Jurkat, Clone E6-1 (cell line): ENCODE results near the gene PACSIN2.
"Not testable (repeated sequence)": the region's sequence is repeated elsewhere in the genome, so short reads cannot be mapped to it uniquely, and the experiment has no call there.

Experiments
- DNase-seq: peaks from one replicate; pipeline ENCODE4 v3.0.0-alpha.2; 2011; ENCODE audit warnings: low read depth, low spot score
- H3K4me3 ChIP-seq: 2 replicates; pipeline ENCODE4 v1.5.1; 2011; ENCODE audit warnings: mild to moderate bottlenecking, low read length, control low read depth, moderate library complexity

The PACSIN2 gene

DNA sequence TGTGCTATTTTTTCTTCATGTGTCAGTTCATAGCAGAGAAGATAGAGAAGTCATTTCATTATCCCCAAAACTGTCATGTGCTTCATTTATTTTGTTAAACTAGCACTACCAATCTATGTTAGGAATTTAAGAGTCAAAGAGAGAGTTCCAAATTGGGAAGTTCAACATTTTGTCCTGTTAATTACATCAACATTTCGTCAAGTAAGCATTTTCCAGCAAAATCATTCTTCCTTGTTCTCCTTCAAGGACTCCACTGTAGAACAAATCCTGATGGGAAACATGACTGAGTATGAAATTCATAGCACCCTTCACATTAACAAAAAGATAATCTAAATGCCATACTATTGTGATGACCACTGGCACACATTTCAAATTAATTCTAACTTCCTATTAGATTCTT, 59.1 kb downstream of the PACSIN2 start:
- no peak for DNase-seq

DNA sequence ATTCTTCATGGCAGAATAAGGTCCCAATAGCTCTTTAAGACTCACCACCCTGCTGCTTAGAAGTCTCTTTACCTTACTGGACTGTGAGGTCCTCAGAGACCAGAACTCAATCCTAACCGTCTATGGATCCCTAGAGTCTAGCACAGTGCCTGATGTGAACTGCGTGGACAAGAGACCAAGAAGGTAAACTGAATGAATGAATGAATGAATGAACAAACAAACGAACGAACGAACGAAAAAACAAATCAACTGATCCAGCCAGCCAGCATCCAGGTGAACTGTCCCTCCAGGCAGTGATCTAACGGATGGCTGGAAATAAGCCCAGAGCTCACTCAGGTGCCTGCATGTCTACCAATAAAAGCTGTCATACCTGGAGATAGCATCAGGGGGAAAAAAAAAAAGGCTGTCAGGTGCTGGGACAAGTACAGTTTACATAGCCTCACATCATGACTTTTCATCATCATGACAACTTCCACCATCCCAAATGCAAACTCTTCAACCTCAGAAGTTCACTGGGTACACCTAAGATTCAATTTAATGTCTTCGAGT, 59.8 kb downstream of the PACSIN2 start:
- DNase-seq = no peak
- H3K4me3 ChIP-seq = no peak overlapping the region

More for the DNA sequence above, 59.1 kb downstream of the PACSIN2 start:
- H3K4me3 ChIP-seq = no peak overlapping the region

DNA sequence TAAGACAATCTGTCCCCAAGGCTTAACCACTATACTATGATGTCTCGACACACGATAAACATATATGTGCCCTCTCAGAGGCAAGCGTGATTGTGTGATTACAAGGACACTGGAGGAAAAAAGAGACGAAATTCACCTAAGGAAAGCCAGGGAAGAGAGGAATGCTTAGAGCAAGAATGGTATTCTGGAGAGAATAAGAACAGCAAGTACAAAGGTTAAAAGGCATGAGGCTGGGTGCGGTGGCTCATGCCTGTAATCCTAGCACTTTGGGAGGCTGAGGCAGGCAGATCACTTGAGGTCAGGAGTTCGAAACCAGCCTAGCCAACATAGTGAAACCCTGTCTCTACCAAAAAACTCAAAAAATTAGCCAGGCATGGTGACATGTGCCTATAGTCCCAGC, 61.2 kb downstream of the PACSIN2 start:
- not testable (repeated sequence) for DNase-seq, H3K4me3 ChIP-seq

DNA sequence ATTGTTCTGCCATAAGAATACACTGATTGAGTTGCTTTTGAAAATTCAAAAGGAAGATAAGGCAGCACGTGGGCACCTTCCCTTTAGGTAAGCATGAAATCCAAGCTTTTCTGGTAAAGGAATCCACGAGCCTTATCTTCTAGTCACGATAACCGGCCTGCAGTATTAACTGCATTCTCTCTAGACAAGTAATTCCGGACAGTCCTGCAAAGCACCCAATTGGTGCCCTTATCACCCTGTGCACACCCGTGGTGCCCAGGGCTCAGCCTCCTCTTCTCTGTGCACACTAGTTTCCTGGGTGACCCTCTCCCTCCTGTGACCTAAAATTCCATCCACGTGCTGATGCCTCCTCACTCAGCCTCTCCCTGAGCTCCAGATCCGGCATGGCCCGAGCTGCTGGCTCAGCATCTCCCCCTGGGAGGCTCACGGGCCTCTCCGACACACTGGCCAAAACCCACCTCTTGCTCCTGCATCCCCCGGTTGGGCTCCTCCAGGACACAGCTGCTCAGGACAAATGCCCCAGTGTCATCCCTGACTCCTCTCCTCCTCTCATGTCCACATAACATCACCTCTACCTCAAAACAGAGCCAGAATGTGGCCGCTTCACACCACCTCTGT, 63.7 kb downstream of the PACSIN2 start:
- H3K4me3 ChIP-seq = no peak overlapping the region
- DNase-seq = no peak

DNA sequence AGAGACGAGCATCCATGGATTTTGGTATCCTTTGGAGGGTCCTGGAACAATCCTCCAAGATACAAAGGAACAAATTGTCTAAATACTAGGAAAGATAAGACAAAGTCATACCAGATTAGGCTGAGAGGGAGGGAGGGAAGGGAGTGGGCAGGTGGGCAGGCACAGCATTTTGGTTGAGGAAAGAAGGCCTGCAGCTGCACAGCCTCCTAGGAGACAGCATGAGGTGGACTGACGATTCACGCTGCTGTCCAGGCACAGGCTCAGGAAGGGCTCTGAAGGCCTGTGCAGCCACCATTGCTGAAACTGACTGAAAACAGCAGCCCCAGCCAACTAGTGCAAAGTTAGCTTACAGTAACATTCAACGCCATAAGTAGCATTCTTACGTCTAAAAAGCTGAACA, 64.7 kb downstream of the PACSIN2 start:
- DNase-seq = no peak

DNA sequence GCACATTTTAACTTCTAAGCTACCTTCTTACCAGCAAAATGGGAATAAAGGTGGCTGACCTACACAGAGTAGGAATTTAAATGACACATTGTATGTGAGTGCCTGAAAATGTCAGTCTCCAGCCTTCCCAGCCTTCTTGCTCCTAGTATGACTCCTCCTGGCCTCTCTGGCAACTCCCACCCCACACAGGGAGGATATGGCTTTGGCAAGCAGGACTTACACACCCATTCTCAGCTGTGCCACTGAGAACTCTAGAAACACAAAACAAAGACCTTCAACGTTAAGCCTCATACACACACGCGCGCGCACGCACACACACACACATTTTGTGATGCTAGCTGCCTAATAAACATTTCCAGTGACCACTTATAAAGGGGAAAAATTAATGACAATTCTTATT, 65.8 kb downstream of the PACSIN2 start:
- no peak for DNase-seq
- no peak overlapping the region for H3K4me3 ChIP-seq

More for the DNA sequence above, 64.7 kb downstream of the PACSIN2 start:
- no peak overlapping the region for H3K4me3 ChIP-seq

DNA sequence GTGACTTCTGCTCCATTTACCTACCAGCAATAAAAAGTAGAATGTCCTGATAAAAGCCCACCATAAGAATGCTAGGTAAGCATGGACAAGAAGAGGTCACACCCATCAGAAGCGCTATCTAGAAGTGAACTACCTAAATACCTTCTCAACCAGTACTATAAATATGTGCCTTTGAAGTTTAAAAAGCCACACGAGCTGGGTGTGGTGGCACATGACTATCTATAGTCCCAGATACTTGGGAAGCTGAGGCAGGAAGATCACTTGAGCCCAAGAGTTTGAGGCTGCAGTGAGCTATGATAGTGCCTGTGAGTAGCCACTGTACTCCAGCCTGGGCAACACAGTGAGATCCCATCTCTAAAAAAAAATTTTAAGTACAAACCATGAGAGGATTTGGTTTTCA, 66.7 kb downstream of the PACSIN2 start:
- DNase-seq = no peak
- H3K4me3 ChIP-seq = no peak overlapping the region

DNA sequence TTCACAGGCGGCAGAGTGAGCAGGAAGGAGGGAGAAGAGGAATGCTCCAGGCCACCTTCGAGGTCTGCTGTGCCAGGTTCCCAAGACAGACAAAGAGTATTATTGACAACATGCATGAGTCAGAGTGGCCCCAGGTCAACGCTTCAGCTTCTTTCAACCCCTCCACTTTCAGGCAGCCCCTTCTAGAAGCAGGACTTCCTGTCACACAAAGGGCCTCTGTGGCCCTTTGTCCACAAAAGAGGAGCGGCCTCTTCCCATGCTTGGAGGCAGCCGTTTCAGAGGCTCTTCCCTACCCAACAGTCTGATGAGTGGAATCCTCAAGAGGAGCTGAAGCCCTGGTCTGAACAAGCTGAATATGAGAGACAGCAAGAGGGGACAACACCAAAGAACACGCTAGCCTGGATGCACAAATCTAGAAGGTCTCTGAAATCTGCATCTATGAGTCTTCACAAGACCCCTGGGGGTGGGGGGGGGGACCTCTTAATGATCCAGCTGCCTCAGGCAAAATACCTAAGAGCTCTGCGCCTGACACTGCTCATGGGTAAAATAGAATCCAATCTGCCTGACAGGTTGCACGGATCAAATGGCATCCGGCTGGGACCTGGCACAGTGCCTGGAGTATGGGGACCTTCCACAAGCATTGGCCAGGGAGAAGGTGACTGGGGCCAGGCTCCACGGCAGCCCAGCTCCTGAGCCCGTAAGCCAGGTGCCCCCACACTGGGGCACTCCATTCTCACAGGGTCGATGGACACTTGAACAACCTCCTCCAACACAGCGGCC, 67.5 kb downstream of the PACSIN2 start:
- no peak for DNase-seq
- H3K4me3 ChIP-seq = no peak overlapping the region

DNA sequence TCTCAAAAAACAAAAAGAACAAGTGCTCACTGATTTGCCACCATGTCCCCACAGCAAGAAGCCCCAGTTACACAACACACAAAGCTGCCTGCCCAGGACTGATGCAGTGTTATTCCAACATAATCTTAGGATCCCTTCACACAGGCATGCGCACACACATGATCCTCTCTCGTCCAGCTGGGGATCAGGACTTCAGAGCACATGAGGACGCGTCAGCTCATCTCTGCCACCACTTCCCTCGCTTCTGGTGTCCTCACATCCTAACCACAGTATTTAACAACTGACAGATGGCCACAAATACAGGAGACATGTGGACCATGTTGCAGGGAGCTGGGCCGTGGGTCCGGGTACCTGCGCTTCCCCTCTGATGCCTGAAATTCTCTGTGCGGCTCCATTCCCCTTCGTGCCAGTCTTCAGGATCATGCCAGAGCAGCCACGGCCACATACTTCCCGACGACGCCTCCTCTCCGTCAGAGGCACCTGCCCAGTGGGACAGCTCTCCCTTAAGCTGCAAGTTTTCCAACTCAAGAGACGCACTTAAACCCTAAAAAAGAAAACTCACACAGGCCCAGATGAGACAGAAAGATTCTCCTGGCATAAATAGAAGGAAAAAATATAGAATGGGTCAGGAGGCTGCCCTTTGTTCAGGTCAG, 68.3 kb downstream of the PACSIN2 start:
- no peak overlapping the region for H3K4me3 ChIP-seq
- DNase-seq = no peak

DNA sequence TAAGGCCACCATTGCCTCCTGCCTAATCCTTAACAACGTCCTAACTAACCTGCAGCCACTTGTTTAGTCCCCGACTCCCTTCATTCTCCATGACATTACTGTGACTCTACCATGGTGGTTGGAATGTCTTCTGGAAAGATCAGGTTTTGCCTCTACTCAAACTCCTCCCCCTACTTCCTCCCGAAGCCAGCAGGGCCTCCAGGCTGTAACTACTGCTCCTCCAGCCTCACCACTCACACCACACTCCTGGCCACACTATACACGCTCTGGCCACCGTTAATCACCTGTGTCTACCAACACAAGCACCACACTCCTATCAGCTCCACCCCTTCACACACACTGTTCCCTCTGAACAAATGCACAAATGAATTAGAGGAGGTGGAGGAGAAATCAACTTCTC, 69.2 kb downstream of the PACSIN2 start:
- no peak for DNase-seq
- no peak overlapping the region for H3K4me3 ChIP-seq

DNA sequence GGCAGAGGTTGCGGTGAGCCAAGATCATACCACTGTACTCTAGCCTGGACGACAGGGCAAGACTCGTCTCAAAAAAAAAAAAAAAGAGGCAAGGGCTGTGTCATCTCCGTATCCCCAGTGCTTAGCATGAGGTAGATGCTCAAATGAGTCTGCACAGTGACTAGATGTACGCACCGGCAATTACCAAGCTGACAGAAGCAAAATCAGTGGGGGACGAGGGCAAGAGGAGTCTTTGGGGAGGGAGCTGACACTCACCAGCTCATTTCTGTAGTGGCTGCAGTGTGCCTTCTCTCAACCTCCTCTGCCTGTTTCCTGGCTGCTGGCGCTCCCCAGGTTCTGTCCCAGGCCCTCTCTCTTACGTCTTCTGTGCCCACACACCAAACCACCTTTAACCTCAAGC, 69.9 kb downstream of the PACSIN2 start:
- H3K4me3 ChIP-seq = no peak overlapping the region
- no peak for DNase-seq

DNA sequence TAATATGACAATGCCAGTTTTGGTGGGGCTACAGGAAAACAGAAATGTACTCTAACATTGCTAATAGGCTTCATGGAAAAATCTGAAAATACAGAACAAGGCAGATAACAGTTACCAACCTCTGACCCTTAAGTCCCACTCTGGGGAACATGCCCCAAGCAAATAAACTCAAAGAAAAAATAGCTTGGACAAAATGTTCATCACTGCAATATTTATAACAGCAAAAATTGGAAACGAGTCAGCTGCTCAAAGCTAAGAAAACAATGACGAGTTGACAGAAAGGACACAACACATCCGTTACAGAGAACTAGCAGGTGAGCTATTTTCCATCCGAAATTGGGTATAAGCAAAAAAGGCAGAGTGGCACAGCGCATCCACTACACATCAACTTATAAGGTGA, 70.5 kb downstream of the PACSIN2 start:
- no peak for DNase-seq
- H3K4me3 ChIP-seq = no peak overlapping the region

DNA sequence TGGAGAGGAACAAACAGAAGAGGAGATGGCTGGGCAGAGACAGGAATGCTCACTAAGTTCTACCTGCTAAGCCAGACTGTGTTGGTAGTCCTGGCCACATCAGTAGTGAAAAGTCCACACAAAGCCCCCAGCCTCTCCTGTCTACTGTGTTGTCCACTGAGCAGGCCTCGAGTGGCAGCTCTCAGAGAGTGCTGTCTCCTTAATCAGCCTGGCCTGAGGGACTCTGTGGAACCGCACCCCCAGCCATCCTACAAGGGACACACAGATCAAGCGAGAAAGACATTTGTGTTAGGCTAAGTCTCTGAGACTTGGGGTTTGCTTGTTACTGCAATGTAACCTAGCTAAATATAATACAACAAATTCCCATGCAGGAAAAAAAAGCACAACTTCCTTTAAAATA, 71.0 kb downstream of the PACSIN2 start:
- DNase-seq = no peak
- no peak overlapping the region for H3K4me3 ChIP-seq

DNA sequence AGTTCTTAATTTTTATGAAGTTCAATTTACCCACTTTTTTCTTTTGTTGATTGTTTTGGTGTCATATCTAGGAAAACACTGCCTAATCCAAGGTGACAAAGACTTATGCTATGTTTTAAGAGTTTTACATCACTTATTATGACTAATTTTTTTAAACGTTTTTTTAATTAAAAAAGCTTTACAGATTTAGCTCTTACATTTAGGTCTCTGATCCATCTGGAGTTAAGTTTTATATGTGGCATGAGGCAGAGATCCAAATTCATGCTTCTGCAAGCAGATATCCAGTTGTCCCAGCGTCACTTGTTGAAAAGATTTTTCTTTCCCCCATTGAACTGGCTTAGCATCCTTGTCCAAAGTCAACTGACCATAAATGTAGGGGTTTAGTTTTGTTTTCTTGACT, 72.6 kb downstream of the PACSIN2 start:
- DNase-seq = no peak
- H3K4me3 ChIP-seq = no peak overlapping the region

DNA sequence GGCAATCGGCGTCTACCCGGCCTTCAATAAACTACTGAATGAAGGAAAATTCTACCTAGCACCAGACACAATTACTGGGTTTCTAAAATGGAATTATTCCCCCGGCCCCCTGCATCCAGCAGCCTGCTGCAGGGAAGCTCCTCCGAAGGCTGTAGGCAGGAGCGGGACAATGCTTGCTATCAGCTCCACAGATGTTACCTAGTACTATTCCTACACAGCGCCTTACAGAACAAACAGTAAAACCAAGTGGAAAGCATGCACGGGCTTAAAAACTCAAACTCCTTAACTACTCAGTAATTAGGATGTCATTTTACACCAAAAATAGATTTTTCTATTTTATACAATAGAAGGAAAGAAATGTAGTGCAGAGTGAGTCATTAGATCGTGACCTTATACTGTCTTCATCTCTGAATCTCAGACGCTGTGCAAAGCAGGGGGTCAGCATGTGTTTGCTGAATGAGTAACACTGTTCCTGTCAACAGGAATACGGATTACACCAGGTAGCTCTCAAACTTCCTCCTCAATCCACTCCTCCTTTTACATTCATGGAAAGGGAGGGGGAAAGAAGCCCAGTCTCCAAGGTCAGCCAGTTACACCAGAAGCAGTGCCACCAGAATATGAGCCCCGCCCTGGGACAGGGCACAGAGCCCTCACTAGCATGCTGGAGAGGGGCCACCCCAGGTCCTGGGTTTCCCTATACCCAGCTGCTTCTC, 74.9 kb downstream of the PACSIN2 start:
- no peak overlapping the region for H3K4me3 ChIP-seq
- no peak for DNase-seq

DNA sequence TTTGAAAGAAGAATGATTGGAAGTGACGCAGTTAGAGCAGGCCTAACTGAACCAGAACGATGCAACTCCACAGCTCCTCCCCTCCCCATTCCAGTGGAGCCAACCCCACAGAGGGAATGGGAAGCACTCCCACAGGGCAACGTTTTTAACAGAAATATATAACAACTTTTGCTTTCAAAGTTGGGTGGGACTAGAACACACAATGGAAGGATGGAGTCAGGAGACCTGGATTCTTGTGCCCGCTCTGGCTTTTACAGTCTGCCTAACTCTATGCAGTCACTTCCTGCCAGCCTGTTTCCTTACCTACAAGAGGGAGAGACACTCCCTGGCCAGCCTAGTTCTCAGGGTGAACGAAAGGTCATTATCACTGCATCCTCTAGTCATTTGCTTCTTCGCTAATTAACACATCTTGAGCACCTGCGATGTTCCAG, 75.5 kb downstream of the PACSIN2 start:
- H3K4me3 ChIP-seq = no peak overlapping the region
- DNase-seq = no peak

DNA sequence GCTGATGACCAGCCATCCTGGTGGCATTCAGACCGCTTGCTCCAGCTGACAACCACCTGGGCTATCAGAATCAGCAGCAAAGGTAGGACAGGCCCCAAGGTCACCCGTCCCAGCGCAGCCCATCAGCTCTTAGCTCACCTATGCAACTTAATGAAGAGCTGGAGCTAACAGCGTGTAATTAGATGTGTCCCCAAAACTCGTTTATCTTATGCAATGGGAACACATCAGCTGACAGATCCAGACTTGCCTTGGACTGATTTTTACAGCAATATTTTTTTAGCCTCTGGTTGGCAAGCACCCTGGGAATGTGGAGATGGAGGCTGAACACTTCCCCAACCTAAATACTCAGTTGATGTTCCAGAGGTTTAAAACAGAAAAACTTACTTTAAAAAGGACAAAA, 76.0 kb downstream of the PACSIN2 start:
- DNase-seq = no peak
- H3K4me3 ChIP-seq = no peak overlapping the region

DNA sequence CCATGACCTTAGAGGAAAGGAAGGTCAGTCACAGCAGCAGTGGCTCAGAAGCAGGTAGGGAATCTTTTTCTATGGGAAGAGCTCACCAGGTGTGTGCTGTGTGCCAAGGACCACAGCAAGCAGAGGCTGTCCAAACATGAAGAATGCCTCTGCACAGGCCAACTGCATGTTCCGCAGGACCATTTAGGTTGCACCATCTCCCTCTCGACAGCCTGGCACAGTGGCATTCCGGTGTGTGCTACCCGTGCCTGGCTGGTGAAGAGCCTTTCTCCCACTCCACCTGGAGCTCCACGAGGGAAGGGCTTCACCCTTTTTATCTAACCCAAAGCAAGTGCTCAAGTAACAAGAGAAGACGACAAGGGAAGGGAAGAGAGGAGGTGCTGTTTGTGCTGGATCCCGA, 76.5 kb downstream of the PACSIN2 start:
- no peak overlapping the region for H3K4me3 ChIP-seq
- DNase-seq = no peak

DNA sequence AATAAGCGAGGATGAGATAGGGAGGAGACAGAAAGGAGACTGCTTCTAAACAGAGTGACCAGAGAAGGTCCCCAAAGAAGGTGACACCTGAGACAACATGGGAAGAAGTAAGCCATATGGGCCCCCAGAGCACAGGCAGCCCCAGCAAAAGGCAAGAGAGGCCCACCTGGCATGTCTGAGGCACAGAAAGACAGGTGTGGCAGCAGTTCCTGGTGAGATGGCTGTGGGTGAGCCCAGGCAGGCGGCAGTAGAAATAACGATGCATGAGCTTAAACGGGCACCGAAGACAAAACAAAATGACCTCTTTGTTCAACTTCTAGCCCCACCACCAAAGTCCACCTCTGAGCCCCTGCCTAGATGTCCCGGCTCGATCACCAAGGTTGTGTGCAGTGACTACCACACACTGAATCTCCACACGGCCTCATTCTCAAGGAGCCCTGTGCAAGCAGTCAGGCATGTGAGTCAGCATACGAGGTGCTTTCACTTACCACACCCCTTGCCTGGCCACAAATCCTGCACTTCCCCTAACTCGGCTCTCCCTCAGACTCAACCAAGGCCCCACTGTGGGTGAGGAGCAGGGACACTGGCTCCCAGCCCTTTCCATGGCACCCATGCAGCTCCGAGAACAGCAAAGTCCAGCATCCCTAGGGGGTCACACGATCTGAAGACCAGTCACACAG, 77.6 kb downstream of the PACSIN2 start:
- no peak for DNase-seq
- H3K4me3 ChIP-seq = no peak overlapping the region
